HK-2 (cell line): ENCODE data around the gene WDR37.

ENCODE experiments used
- DNase-seq: peaks from one replicate; pipeline ENCODE4 v3.0.0-alpha.2; 2018; ENCODE audit not compliant: unreplicated experiment

The WDR37 gene

GRCh38 chr10:1169186-1169885 lies 113.2 kb downstream of the WDR37 start:
- DNase-seq = no peak

- DNase-seq = no peak
Measured at GRCh38 chr10:1169981-1170866, 114.0 kb downstream of the WDR37 start.

- no peak for DNase-seq
Measured at GRCh38 chr10:1170867-1171180, 114.6 kb downstream of the WDR37 start.

- DNase-seq = no peak
Measured at GRCh38 chr10:1171182-1171581, 115.0 kb downstream of the WDR37 start.

- DNase-seq = no peak
Measured at GRCh38 chr10:1171586-1171985, 115.4 kb downstream of the WDR37 start.

- no peak for DNase-seq
Measured at GRCh38 chr10:1172256-1172984, 116.2 kb downstream of the WDR37 start.

- no peak for DNase-seq
Measured at GRCh38 chr10:1173091-1173490, 116.9 kb downstream of the WDR37 start.

- no peak for DNase-seq
Measured at GRCh38 chr10:1174022-1174421, 117.8 kb downstream of the WDR37 start.

GRCh38 chr10:1175956-1176565 lies 119.9 kb downstream of the WDR37 start:
- no peak for DNase-seq

GRCh38 chr10:1177936-1178335 lies 121.8 kb downstream of the WDR37 start:
- DNase-seq = no peak

- no peak for DNase-seq
Measured at GRCh38 chr10:1178506-1178905, 122.3 kb downstream of the WDR37 start.

- no peak for DNase-seq
Measured at GRCh38 chr10:1179346-1180070, 123.3 kb downstream of the WDR37 start.

GRCh38 chr10:1180071-1180730 lies 124.0 kb downstream of the WDR37 start:
- no peak for DNase-seq

- DNase-seq = no peak
Measured at GRCh38 chr10:1180836-1181235, 124.7 kb downstream of the WDR37 start.
